Transverse colon (tissue), 3 donors: ENCODE measurements around the gene FKBP7.

Source experiments
- CTCF ChIP-seq, 5 experiments: fragments of 200-600 bp in 3 of 5; fragments of 450-650 bp in 2 of 5; sonication (generic) in 3 of 5; IDR thresholded peaks; 1 replicate in 2 of 5; 2 replicates in 3 of 5; pipeline ENCODE4 v1.5.1; 2016 to 2017; ENCODE audit warnings: antibody characterized with exemption in 5 of 5, inconsistent platforms in 3 of 5, mild to moderate bottlenecking in 2 of 5, moderate library complexity in 1 of 5
- EP300 ChIP-seq: sonication (generic); formaldehyde crosslinking; IDR thresholded peaks from one replicate; pipeline ENCODE4 v1.6.1; 2017; ENCODE audit warnings: antibody characterized with exemption, low read depth
- POLR2A ChIP-seq: fragments of 450-650 bp; IDR thresholded peaks from one replicate; pipeline ENCODE4 v1.6.1; 2016; ENCODE audit warnings: antibody characterized with exemption, mild to moderate bottlenecking, moderate library complexity

DNA sequence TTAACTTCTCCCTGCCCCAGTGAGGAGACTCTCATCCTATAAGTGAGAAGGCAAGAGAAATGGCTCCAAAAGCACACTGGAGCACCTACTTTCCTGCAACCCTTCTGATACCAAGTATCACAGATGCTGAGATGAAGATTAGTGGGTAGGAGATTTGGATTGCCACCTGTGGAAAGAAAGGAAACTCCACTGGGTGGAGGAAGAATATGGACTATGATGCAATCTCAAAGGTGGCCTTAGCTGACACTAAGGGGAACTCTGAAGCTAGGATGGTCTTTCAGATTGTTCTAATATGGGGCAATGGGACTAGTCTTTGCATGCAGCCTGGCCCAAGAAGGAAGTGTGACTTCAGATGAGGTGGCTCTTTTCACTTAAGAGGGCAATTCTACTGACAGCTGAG, 49.1 kb downstream of the FKBP7 start:
- TF ChIP-seq CTCF (IDR thresholded peaks at IDR 0.05) (no peak), POLR2A (no peak), EP300 (no peak)
